Measurements from ENCODE around the gene STK16.

GRCh38 chr2:219282375-219282774 is 37.1 kb downstream of the STK16 start:
- TF ChIP-seq CEBPB (IDR thresholded peaks at IDR 0.05) (no peak), NFIC (IDR thresholded peaks at IDR 0.05) (no peak), CREB1 (IDR thresholded peaks at IDR 0.05; ENCODE audit: low read depth) (no peak), RAD21 (IDR thresholded peaks at IDR 0.05; ENCODE audit: low read depth) (no peak), TAF1 (IDR thresholded peaks at IDR 0.05; ENCODE audit: low read depth) (no peak), USF1 (IDR thresholded peaks at IDR 0.05) (no peak), MAX (IDR thresholded peaks at IDR 0.05) (no peak)
